Suppressor macrophage (primary cell): ENCODE data around the gene RIPOR3.
"Not testable (repeated sequence)": the region's sequence is repeated elsewhere in the genome, so short reads cannot be mapped to it uniquely, and the experiment has no call there.

Source experiments
- DNase-seq, 4 experiments: peaks; one replicate each; pipeline ENCODE4 v3.0.0-alpha.2; 2020 to 2022

RIPOR3 gene

GRCh38 chr20:50651676-50652075 lies 39.7 kb downstream of the RIPOR3 start:
- no peak for DNase-seq

- DNase-seq = no peak
These were observed 41.8 kb downstream of the RIPOR3 start for GRCh38 chr20:50649590-50649989.

GRCh38 chr20:50648651-50649050 lies 42.7 kb downstream of the RIPOR3 start:
- no peak for DNase-seq

GRCh38 chr20:50646483-50646996 lies 44.8 kb downstream of the RIPOR3 start:
- no peak for DNase-seq

- DNase-seq = no peak
These were observed 45.9 kb downstream of the RIPOR3 start for GRCh38 chr20:50645253-50646068.

GRCh38 chr20:50642288-50642803 lies 49.0 kb downstream of the RIPOR3 start:
- no peak for DNase-seq

- not testable (repeated sequence) for DNase-seq
These were observed 49.6 kb downstream of the RIPOR3 start for GRCh38 chr20:50641625-50642287.

- DNase-seq = not testable (repeated sequence)
These were observed 51.2 kb downstream of the RIPOR3 start for GRCh38 chr20:50639971-50640711.

- DNase-seq = not testable (repeated sequence)
These were observed 53.1 kb downstream of the RIPOR3 start for GRCh38 chr20:50638015-50638847.

- DNase-seq = no peak
These were observed 54.5 kb downstream of the RIPOR3 start for GRCh38 chr20:50636601-50637540.

- peak; percentile 69 to 83 (median 78) for DNase-seq
These were observed 55.4 kb downstream of the RIPOR3 start for GRCh38 chr20:50635676-50636600.

GRCh38 chr20:50635014-50635557 lies 56.3 kb downstream of the RIPOR3 start:
- DNase-seq = no peak

GRCh38 chr20:50634191-50634590 lies 57.2 kb downstream of the RIPOR3 start:
- DNase-seq = no peak

GRCh38 chr20:50633361-50633760 lies 58.0 kb downstream of the RIPOR3 start:
- no peak for DNase-seq

GRCh38 chr20:50632701-50633100 lies 58.6 kb downstream of the RIPOR3 start:
- DNase-seq = no peak

- DNase-seq = peak in 3 of 4 experiments; percentile 19 to 26 (median 22)
These were observed 59.1 kb downstream of the RIPOR3 start for GRCh38 chr20:50632236-50632635.

- DNase-seq = no peak
These were observed 60.6 kb downstream of the RIPOR3 start for GRCh38 chr20:50630578-50631263.

- no peak for DNase-seq
These were observed 61.7 kb downstream of the RIPOR3 start for GRCh38 chr20:50629670-50630045.
